K562 treated with DMSO at 1 percent for 48 hours (cell line): ENCODE data around the gene MINDY1. TPM values are rescaled to one million over a fixed set of nuclear protein-coding genes. Genes with fewer than 3 reads are reported as not detected.

ENCODE experiments used
- total RNA-seq: library from RNA; unstranded; fragments of 300-600 nt; gene quantifications from 2 replicates; pipeline ENCODE4 v1.2.3, GENCODE V29; 2022; ENCODE audit warnings: low replicate concordance; ENCODE audit errors: extremely low read depth

Gene MINDY1, protein sequence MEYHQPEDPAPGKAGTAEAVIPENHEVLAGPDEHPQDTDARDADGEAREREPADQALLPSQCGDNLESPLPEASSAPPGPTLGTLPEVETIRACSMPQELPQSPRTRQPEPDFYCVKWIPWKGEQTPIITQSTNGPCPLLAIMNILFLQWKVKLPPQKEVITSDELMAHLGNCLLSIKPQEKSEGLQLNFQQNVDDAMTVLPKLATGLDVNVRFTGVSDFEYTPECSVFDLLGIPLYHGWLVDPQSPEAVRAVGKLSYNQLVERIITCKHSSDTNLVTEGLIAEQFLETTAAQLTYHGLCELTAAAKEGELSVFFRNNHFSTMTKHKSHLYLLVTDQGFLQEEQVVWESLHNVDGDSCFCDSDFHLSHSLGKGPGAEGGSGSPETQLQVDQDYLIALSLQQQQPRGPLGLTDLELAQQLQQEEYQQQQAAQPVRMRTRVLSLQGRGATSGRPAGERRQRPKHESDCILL
- total RNA-seq: not detected in 2 replicates

DNA sequence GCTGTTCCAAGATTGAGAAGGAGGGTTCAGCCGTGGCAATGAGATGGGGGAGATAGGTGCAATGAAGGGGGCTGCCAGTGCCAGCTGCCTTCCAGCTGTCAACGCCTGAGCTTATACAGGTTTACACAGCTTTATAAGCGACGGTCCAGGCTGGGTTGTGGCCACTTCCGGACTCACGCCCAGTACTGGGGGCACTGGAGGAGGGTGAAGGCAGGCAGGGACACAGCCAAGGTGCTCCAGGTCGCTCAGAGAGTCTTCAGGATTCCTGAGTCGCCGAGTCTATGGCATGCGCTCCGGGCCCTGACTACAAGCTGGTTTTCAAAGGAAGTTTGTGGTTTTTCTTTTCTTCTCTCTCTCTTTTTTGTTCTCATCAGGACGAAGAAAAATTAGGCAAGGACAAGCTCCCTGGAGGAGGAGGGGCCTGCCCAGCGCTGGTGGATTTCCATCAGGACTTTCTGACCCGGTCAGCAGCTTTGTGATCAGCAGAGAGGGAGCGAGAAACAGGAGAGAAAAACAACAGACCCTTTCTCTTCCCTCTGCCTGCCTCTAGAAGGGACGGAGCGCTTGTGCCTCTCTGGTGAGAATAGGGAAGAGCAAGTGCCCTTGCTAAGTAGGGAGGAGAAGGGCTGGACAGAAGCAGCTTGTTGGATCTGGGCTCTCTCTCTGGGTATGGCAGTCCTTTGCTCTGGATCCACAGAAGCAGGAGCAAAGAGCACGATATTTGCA, at the start of gene MINDY1:
Gene MINDY1 (minus strand): TSS at position 576 of the 726 bp plus-strand sequence. CDS start 4,285 bp downstream, outside the sequence.

DNA sequence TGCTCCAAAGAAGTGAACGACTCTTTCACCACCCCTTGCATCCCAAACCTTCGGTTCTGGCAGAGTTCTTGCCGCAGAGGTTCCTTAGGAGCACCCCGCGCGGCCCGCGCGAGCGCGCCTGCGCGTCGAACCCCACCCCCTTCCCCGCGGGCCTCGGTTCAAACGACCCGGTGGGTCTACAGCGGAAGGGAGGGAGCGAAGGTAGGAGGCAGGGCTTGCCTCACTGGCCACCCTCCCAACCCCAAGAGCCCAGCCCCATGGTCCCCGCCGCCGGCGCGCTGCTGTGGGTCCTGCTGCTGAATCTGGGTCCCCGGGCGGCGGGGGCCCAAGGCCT, 40.9 kb upstream of the MINDY1 start, which contains the start of gene C1orf56:
Gene C1orf56 (plus strand): TSS at position 161 of the 334 bp plus-strand sequence. CDS start 97 bp downstream, at position 258.

DNA sequence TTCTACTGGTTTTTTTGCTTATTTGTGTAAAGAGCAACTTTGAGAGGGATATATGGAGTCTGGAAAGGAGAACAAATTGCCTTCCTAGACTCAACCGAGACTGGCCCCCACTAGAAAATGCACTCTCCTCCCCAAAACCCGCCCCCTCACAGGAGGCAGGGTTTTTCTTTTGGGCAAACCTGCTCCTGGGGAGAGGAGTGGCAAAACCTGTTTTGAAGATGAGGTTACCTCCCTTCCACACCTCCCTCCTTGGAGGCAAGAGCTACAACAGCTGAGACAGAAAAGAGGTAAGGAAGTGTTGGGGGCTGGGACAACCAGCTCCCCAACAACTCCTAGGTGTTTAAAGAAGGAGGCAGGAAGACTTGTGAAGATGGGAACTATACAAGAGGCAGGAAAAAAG, 29.7 kb upstream of the MINDY1 start, which contains the start of gene BNIPL:
Gene BNIPL (plus strand): TSS at position 231 of the 400 bp plus-strand sequence. CDS start 140 bp downstream, at position 371.

GRCh38 chr1:151008244-151009205, 1.8 kb upstream of the MINDY1 start, which contains the start of gene PRUNE1:
TSS of gene PRUNE1 (plus strand) at chr1:151008449. CDS start at chr1:151008633, 184 bp downstream.

DNA sequence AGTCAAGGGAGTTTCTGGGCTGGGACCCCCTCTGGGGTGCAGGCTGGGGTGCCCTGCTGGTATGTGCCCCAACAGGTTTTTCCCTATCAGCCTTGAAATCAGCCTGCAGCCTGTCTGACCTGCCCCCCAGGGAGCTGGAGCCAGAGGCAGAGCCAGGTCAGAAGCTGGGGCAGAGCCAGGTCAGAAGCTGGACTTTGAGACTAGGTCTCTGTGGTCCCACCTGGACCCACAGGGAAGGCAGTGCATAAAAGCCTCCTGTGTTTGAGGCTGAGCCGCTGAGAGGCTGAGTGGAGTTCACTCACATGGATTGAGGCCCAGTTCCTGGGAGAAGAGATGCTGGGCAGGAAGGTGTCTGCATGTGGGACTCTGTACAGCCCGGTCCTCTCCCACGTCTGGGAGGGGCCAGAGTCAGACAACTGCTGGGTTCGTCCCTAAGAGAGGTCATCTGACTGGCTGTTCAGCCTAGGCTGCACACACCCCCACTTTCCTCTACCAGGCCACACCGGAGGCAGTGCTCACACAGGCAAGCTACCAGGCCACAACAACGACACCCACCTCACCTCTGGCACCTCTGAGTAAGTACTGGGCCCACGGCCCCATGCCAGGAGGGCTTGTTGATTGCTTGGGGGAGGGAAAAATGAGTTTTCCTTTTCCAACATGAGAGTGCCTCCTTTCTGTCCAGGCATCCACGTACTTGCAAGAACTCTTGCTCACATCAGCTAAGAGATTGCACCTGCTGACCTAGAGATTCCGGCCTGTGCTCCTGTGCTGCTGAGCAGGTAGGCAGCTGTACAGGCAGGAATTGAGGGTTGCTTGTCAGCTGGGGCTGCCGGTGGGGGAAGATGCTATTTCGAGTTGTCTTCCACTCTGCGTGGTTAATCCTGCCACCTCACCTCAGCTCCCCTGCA, 24.6 kb downstream of the MINDY1 start, which contains the start of gene ANXA9:
Gene ANXA9 (plus strand): TSS at position 488 of the 908 bp plus-strand sequence. CDS start 814 bp downstream, outside the sequence.

GRCh38 chr1:150974580-150975478, 31.9 kb downstream of the MINDY1 start, which contains the start of gene CERS2:
TSS of gene CERS2 (minus strand) at chr1:150974835. CDS start at chr1:150969090, 5,745 bp downstream.

Other genes with a start within 250 kb of the MINDY1 start
- not detected in 2 replicates for gene CTSS, start 241.1 kb downstream of the MINDY1 start, total RNA-seq
- gene CTSK, start 198.6 kb downstream of the MINDY1 start, total RNA-seq: not detected in 2 replicates
- gene ARNT, start 130.3 kb downstream of the MINDY1 start, total RNA-seq: not detected in 2 replicates
- not detected in 2 replicates for gene CTXND2, start 119.8 kb downstream of the MINDY1 start, total RNA-seq
- not detected in 2 replicates for gene SETDB1, start 80.5 kb downstream of the MINDY1 start, total RNA-seq
- 153 TPM in 1 of 2 replicates, not detected in the other for gene CERS2, start 32.1 kb downstream of the MINDY1 start, total RNA-seq
- gene ANXA9, start 24.6 kb downstream of the MINDY1 start, total RNA-seq: not detected in 2 replicates
- gene PRUNE1, start 1.5 kb upstream of the MINDY1 start, total RNA-seq: not detected in 2 replicates
- not detected in 2 replicates for gene BNIPL, start 29.7 kb upstream of the MINDY1 start, total RNA-seq
- not detected in 2 replicates for gene C1orf56, start 40.8 kb upstream of the MINDY1 start, total RNA-seq
- not detected in 2 replicates for gene CDC42SE1, start 52.7 kb upstream of the MINDY1 start, total RNA-seq
- gene MLLT11, start 53.5 kb upstream of the MINDY1 start, total RNA-seq: not detected in 2 replicates
- gene GABPB2, start 63.9 kb upstream of the MINDY1 start, total RNA-seq: not detected in 2 replicates
- not detected in 2 replicates for gene SEMA6C, start 139.7 kb upstream of the MINDY1 start, total RNA-seq
- gene TNFAIP8L2, start 149.7 kb upstream of the MINDY1 start, total RNA-seq: not detected in 2 replicates
- not detected in 2 replicates for gene LYSMD1, start 159.0 kb upstream of the MINDY1 start, total RNA-seq
- not detected in 2 replicates for gene SCNM1, start 159.2 kb upstream of the MINDY1 start, total RNA-seq
- gene TMOD4, start 169.1 kb upstream of the MINDY1 start, total RNA-seq: not detected in 2 replicates
- gene VPS72, start 183.3 kb upstream of the MINDY1 start, total RNA-seq: not detected in 2 replicates
- gene PIP5K1A, start 191.7 kb upstream of the MINDY1 start, total RNA-seq: not detected in 2 replicates
- gene PSMD4, start 247.8 kb upstream of the MINDY1 start, total RNA-seq: not detected in 2 replicates